ENCODE measurements around the gene ACER3.
"Not testable (repeated sequence)": the region's sequence is repeated elsewhere in the genome, so short reads cannot be mapped to it uniquely, and the experiment has no call there.

Gene ACER3

GRCh38 chr11:76860539-76861475 lies at the start of gene ACER3:
ACER3 (plus strand) TSS chr11:76860918; CDS start chr11:76860977, 59 bp downstream.
- peak; percentile 99 for DNase-seq (ENCODE audit: low spot score)

- DNase-seq (ENCODE audit: low spot score): no peak
These were observed 49.5 kb upstream of the ACER3 start for GRCh38 chr11:76811259-76811658.

- no peak for DNase-seq (ENCODE audit: low spot score)
These were observed 46.3 kb upstream of the ACER3 start for GRCh38 chr11:76814414-76814813.

GRCh38 chr11:76815678-76816077 lies 45.0 kb upstream of the ACER3 start:
- DNase-seq (ENCODE audit: low spot score): not testable (repeated sequence)

- DNase-seq (ENCODE audit: low spot score): no peak
These were observed 40.5 kb upstream of the ACER3 start for GRCh38 chr11:76820184-76820566.

- not testable (repeated sequence) for DNase-seq (ENCODE audit: low spot score)
These were observed 39.3 kb upstream of the ACER3 start for GRCh38 chr11:76821396-76821795.

GRCh38 chr11:76822406-76822805 lies 38.3 kb upstream of the ACER3 start:
- DNase-seq (ENCODE audit: low spot score): no peak

- no peak for DNase-seq (ENCODE audit: low spot score)
These were observed 37.2 kb upstream of the ACER3 start for GRCh38 chr11:76823481-76824028.

GRCh38 chr11:76824083-76824939 lies 36.4 kb upstream of the ACER3 start:
- no peak for DNase-seq (ENCODE audit: low spot score)

- DNase-seq (ENCODE audit: low spot score): no peak
These were observed 35.6 kb upstream of the ACER3 start for GRCh38 chr11:76824980-76825725.

- DNase-seq (ENCODE audit: low spot score): no peak
These were observed 34.9 kb upstream of the ACER3 start for GRCh38 chr11:76825726-76826396.

GRCh38 chr11:76826508-76826907 lies 34.2 kb upstream of the ACER3 start:
- DNase-seq (ENCODE audit: low spot score): not testable (repeated sequence)

- DNase-seq (ENCODE audit: low spot score): not testable (repeated sequence)
These were observed 33.7 kb upstream of the ACER3 start for GRCh38 chr11:76827005-76827404.

- no peak for DNase-seq (ENCODE audit: low spot score)
These were observed 29.9 kb upstream of the ACER3 start for GRCh38 chr11:76830639-76831327.

GRCh38 chr11:76831686-76832310 lies 28.9 kb upstream of the ACER3 start:
- DNase-seq (ENCODE audit: low spot score): no peak

- DNase-seq (ENCODE audit: low spot score): no peak
These were observed 28.4 kb upstream of the ACER3 start for GRCh38 chr11:76832361-76832760.

GRCh38 chr11:76834151-76834550 lies 26.6 kb upstream of the ACER3 start:
- DNase-seq (ENCODE audit: low spot score): no peak

- no peak for DNase-seq (ENCODE audit: low spot score)
These were observed 25.7 kb upstream of the ACER3 start for GRCh38 chr11:76835036-76835435.

GRCh38 chr11:76835928-76836612 lies 24.6 kb upstream of the ACER3 start:
- DNase-seq (ENCODE audit: low spot score): no peak
